SK-N-MC (cell line): Measurements from ENCODE around the gene ADGRL3.

Source experiments
- DNase-seq: peaks from one replicate; pipeline ENCODE4 v3.0.0-alpha.2; 2011; ENCODE audit warnings: low read depth, low spot score
- H3K27ac ChIP-seq: fragments of 200-600 bp; sonication (generic); 2 replicates; pipeline ENCODE4 v1.5.1; 2016; ENCODE audit warnings: mixed run types
- H3K36me3 ChIP-seq: fragments of 200-600 bp; sonication (generic); 2 replicates; pipeline ENCODE4 v1.6.1; 2017; ENCODE audit warnings: antibody characterized with exemption, low read length, mixed read lengths; ENCODE audit not compliant: insufficient read depth
- H3K4me3 ChIP-seq: fragments of 200-600 bp; sonication (generic); 2 replicates; pipeline ENCODE4 v1.5.1; 2016
- H3K9ac ChIP-seq: fragments of 200-600 bp; sonication (generic); 2 replicates; pipeline ENCODE4 v1.8.0; 2017; ENCODE audit warnings: mixed run types, mixed read lengths; ENCODE audit not compliant: insufficient read length
- H3K9me3 ChIP-seq: fragments of 200-600 bp; sonication (generic); 2 replicates; pipeline ENCODE4 v1.6.1; 2017; ENCODE audit warnings: low read depth, mild to moderate bottlenecking, antibody characterized with exemption, low read length, moderate library complexity, mixed read lengths
- EZH2 ChIP-seq: fragments of 200-600 bp; sonication (generic); IDR thresholded peaks from one replicate; pipeline ENCODE4 v1.6.1; 2017; ENCODE audit warnings: antibody characterized with exemption
- FOXP2 ChIP-seq: optimal IDR thresholded peaks from 2 replicates; pipeline ENCODE3; 2011; ENCODE audit warnings: mild to moderate bottlenecking, moderate library complexity; ENCODE audit not compliant: insufficient read depth; ENCODE audit errors: extremely low read length, control extremely low read depth
- POLR2AphosphoS5 ChIP-seq: IDR thresholded peaks from 2 replicates; pipeline ENCODE4 v1.6.1; 2012; ENCODE audit warnings: mild to moderate bottlenecking, low read depth, low read length, borderline replicate concordance

The ADGRL3 gene

DNA sequence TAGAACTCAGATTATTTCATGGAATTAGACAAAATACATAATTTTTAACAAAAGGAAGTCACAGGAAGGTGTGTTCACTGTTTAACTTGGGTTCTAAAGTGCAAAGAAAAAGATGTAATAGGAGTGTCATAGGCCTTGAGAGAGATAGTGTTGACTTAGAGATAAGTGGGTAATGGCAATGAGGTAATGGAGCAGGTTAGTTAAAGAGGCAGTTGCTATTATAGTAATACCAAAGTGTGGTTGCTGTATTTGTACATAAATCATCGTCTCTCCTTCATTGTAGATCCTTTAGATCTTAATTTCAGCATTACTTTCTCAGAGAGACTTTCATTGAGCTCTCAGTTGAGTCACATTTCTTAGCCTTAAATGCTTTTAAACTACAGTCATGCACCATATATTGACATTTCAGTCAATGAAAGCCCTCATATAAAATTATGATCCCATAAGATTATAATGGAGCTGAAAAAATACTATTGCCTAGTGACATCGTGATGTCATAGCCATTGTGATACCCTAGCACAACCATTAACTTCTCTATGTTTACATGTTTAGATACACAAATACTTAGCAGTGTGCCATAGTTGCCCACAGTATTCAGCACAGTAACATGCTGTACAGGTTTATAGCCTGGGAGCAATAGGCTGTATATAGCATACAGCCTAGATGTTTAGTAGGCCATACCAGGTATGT, 245.4 kb downstream of the ADGRL3 start:
- Histone ChIP-seq H3K27ac (no peak overlapping the region), H3K36me3 (no peaks in the 10 kb centered on the region), H3K4me3 (no peak overlapping the region), H3K9ac (no peak overlapping the region), H3K9me3 (no peaks in the 10 kb centered on the region)
- TF ChIP-seq POLR2AphosphoS5 (no peak), EZH2 (no peak), FOXP2 (no peak)
- no peak for DNase-seq

- TF ChIP-seq FOXP2, result no peak
- no peak for TF ChIP-seq EZH2
- TF ChIP-seq POLR2AphosphoS5, result no peak
- H3K36me3 ChIP-seq, result no peaks in the 10 kb centered on the region
- DNase-seq, result no peak
Observed at GRCh38 chr4:61446941-61447340, 246.8 kb downstream of the ADGRL3 start.

DNA sequence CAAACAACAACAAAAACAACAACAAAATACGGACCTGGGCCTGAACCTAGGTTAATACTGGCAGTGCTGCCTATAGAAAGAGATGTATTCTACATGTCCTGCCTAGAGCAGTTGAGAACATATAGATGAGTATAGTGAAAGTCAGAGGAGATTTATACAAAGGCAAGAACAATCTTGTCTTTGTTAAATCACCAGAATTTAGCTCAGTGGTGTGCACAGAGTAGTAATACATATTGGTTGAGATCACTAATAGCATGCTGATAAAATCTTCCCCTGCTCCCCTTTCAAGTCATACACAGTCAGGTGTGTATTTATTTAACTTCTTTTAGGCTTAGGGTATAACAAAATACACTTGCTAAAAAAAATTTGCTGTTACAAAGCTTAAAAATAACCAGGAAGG, 247.8 kb downstream of the ADGRL3 start:
- TF ChIP-seq EZH2 (no peak), POLR2AphosphoS5 (no peak), FOXP2 (no peak)
- H3K36me3 ChIP-seq, result no peaks in the 10 kb centered on the region
- H3K4me3 ChIP-seq, result peak overlapping the region; percentile 24
- H3K9ac ChIP-seq, result no peak overlapping the region
- no peak for DNase-seq
- H3K27ac ChIP-seq, result peak overlapping the region; percentile 52; the same call in 1 of the 2 replicates
- no peaks in the 10 kb centered on the region for H3K9me3 ChIP-seq

More at GRCh38 chr4:61446941-61447340, 246.8 kb downstream of the ADGRL3 start:
- Histone ChIP-seq H3K9me3 (no peaks in the 10 kb centered on the region), H3K4me3 (peak overlapping the region; percentile 24; the same call in 1 of the 2 replicates), H3K27ac (no peak overlapping the region; the same call in 1 of the 2 replicates), H3K9ac (no peak overlapping the region)

- H3K36me3 ChIP-seq, result no peaks in the 10 kb centered on the region
- no peaks in the 10 kb centered on the region for H3K9me3 ChIP-seq
- H3K4me3 ChIP-seq, result no peak overlapping the region
- H3K9ac ChIP-seq, result no peak overlapping the region
- TF ChIP-seq POLR2AphosphoS5, result no peak
- TF ChIP-seq FOXP2, result no peak
- no peak for TF ChIP-seq EZH2
- DNase-seq, result no peak
- no peak overlapping the region for H3K27ac ChIP-seq
Observed at GRCh38 chr4:61451935-61452334, 251.8 kb downstream of the ADGRL3 start.

GRCh38 chr4:61461956-61462355, 261.8 kb downstream of the ADGRL3 start:
- no peaks in the 10 kb centered on the region for H3K9me3 ChIP-seq
- DNase-seq, result no peak
- peak overlapping the region; percentile 56; the same call in 1 of the 2 replicates for H3K27ac ChIP-seq
- H3K9ac ChIP-seq, result no peak overlapping the region
- TF ChIP-seq EZH2, result no peak
- no peak for TF ChIP-seq POLR2AphosphoS5
- no peak for TF ChIP-seq FOXP2
- H3K4me3 ChIP-seq, result no peak overlapping the region
- H3K36me3 ChIP-seq, result no peaks in the 10 kb centered on the region

- Histone ChIP-seq H3K9me3 (no peaks in the 10 kb centered on the region), H3K9ac (no peak overlapping the region), H3K27ac (peak overlapping the region; percentile 56; the same call in 1 of the 2 replicates), H3K36me3 (no peaks in the 10 kb centered on the region), H3K4me3 (no peak overlapping the region)
- DNase-seq, result no peak
- TF ChIP-seq POLR2AphosphoS5 (no peak), EZH2 (no peak), FOXP2 (no peak)
Observed at GRCh38 chr4:61462451-61463326, 262.6 kb downstream of the ADGRL3 start.

- H3K4me3 ChIP-seq, result no peak overlapping the region
- TF ChIP-seq EZH2, result no peak
- no peak for TF ChIP-seq FOXP2
- no peak for TF ChIP-seq POLR2AphosphoS5
- H3K9me3 ChIP-seq, result no peaks in the 10 kb centered on the region
- H3K9ac ChIP-seq, result no peak overlapping the region
- DNase-seq, result no peak
- H3K36me3 ChIP-seq, result no peaks in the 10 kb centered on the region
- no peak overlapping the region for H3K27ac ChIP-seq
Observed at GRCh38 chr4:61468024-61468720, 268.0 kb downstream of the ADGRL3 start.

DNA sequence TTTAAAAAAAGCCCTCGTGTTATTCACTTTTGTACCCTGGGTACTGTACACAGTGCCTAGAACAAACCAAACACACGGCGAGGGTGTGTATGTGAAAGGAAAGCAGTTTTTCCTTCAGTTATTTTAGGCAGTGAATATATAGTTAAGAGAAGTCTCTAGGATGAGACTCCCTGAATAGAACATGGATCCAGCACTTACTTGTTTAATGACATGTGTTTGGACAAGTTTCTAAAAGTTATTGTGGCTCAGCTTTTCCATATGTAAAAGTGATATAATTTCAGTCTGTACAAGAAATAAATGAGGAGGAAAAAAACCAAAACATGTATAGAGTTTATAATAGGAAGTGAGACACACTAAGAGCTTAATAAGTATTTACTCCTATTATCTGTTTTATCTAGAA, 273.2 kb downstream of the ADGRL3 start:
- H3K27ac ChIP-seq, result no peak overlapping the region
- no peak overlapping the region for H3K4me3 ChIP-seq
- H3K9ac ChIP-seq, result no peak overlapping the region
- H3K9me3 ChIP-seq, result no peaks in the 10 kb centered on the region
- TF ChIP-seq EZH2, result no peak
- no peak for TF ChIP-seq POLR2AphosphoS5
- no peak for TF ChIP-seq FOXP2
- H3K36me3 ChIP-seq, result no peaks in the 10 kb centered on the region
- DNase-seq, result no peak
